ENCODE results near the gene PHLDA3.

PHLDA3 gene

DNA sequence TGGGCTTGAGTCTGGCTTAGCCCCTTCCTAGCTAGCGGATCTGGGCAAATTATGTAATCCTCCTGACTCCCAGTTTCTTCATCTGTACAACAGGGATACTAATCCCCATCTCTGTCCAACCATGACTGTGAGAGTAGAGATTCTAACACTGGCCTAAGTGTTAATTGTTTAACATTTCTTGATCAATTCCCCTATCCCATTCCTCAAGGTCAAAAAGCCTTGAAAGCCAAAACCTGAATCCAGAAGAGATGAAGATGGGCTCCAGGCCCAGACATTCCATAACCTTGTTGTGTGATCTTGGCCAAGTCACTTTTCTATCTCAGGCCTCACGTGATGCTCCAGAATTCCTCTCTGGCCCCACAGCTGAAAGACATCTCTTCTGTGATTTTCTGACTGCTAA is 18.8 kb upstream of the PHLDA3 start:
- ChIA-PET CTCF (interaction anchor here (1.1 to 21.3 kb wide), 5 partner anchors 19 to 216 kb away, joined by 3 to 504 read pairs (median 8); partner anchors contain the start of gene CSRP1), POLR2A (no interaction called here)
- no peak for DNase-seq (ENCODE audit: extremely low spot score)
- TF ChIP-seq CTCF (IDR thresholded peaks at IDR 0.05; ENCODE audit: control extremely low read depth, extremely low read depth, low read depth, missing control alignments): no peak

DNA sequence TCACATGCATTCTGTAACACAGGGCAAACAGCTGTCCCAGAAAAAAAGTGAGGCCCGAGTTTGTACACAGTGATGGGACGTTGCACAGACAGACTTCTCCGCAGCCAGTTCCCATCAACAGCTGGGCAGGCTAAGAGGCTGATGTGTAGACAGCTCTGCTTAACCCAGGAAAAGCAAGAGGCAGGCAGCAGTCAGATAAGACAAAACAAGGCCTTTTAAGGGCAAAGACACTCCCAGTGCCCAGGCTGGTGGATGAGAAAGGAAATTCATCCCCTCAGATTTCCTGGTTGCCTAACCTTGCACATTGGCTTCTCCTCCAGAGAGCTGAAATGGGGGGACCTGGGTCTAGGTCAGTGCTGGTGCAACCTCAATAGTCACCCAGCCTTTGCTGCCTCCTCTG is 17.2 kb upstream of the PHLDA3 start:
- CTCF ChIA-PET: interaction anchor here (1.6 to 21.3 kb wide), 5 partner anchors 21 to 218 kb away, joined by 4 to 504 read pairs (median 9); partner anchors contain the start of gene CSRP1
- no peak for DNase-seq (ENCODE audit: extremely low spot score)
- POLR2A ChIA-PET: no interaction called here

GRCh38 chr1:201485184-201485774 is 16.3 kb upstream of the PHLDA3 start:
- TF ChIP-seq CTCF (IDR thresholded peaks at IDR 0.05; ENCODE audit: control extremely low read depth, extremely low read depth, low read depth, missing control alignments): no peak
- no peak for DNase-seq (ENCODE audit: extremely low spot score)
- CTCF ChIA-PET: interaction anchor here (1.6 to 21.3 kb wide), 3 partner anchors 22 to 38 kb away, joined by 4 to 504 read pairs (median 9); partner anchors contain the start of gene CSRP1
- POLR2A ChIA-PET: no interaction called here

More for the DNA sequence above, 17.2 kb upstream of the PHLDA3 start:
- TF ChIP-seq CTCF (IDR thresholded peaks at IDR 0.05; ENCODE audit: control extremely low read depth, extremely low read depth, low read depth, missing control alignments): no peak

- no peak for TF ChIP-seq CTCF (IDR thresholded peaks at IDR 0.05; ENCODE audit: control extremely low read depth, extremely low read depth, low read depth, missing control alignments)
- CTCF ChIA-PET: interaction anchor here (0.6 to 10.2 kb wide), 19 partner anchors 7 to 412 kb away, joined by 3 to 685 read pairs (median 15); partner anchors contain the start of genes CSRP1, IPO9 and PHLDA3
- POLR2A ChIA-PET: no interaction called here
- no peak for DNase-seq (ENCODE audit: extremely low spot score)
These were observed 14.5 kb upstream of the PHLDA3 start for GRCh38 chr1:201483373-201483949.

- no peak for TF ChIP-seq CTCF (IDR thresholded peaks at IDR 0.05; ENCODE audit: control extremely low read depth, extremely low read depth, low read depth, missing control alignments)
These were observed 13.8 kb upstream of the PHLDA3 start for GRCh38 chr1:201482755-201483154.

DNA sequence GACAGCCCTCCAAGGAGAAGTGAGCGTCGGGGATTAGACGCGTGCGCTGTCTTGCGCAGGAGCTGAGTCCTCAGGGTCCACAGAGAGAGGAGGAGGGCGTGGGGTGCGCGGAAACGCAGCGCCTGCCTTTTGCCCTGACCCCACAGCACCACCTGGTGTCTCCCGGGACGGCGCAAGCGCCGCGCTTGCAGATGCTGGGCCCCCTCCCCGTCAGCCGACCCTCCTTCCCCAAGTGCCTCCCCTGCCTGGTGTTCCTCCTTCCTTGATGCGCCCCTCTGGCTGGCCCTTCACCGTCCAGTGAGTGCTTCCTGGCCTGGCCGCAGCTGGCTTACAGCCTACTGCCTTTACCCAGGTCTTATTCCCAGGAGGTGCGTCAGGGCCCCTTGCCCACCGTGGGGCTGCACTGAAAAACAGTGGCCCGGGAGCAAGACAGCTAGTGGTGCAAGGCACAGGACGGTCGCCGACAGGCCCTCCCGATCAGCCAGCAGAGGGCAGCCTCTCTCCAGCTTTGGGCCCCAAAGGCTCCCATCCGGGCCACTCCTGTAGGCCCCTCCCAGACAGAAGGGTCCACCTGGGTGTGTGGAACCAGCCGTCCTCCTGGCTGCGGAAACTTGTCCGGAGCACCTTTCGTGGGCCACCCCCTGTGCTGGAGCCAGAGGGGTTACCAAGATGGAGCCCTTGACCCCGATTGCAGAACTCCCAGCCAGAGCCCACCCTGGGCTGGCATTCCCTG is 12.9 kb upstream of the PHLDA3 start:
- peak; percentile 84 for TF ChIP-seq CTCF (IDR thresholded peaks at IDR 0.05; ENCODE audit: control extremely low read depth, extremely low read depth, low read depth, missing control alignments)
- POLR2A ChIA-PET: interaction anchor here (0.5 to 1.4 kb wide), 4 partner anchors 21 to 1863 kb away, joined by 3 to 16 read pairs (median 4); no protein-coding TSS in a partner anchor
- CTCF ChIA-PET: interaction anchor here (0.7 to 10.2 kb wide), 36 partner anchors 9 to 1090 kb away, joined by 3 to 685 read pairs (median 6); partner anchors contain the start of genes CSRP1, IPO9 and PHLDA3
- peak; percentile 91 for DNase-seq (ENCODE audit: extremely low spot score)

More at GRCh38 chr1:201482755-201483154, 13.8 kb upstream of the PHLDA3 start:
- ChIA-PET CTCF (interaction anchor here (0.6 to 10.2 kb wide), 24 partner anchors 8 to 481 kb away, joined by 3 to 685 read pairs (median 12); partner anchors contain the start of genes CSRP1, IPO9 and PHLDA3), POLR2A (interaction anchor here (0.9 to 1.4 kb wide), 2 partner anchors 21 to 30 kb away, joined by 3 to 16 read pairs; no protein-coding TSS in a partner anchor)
- peak; percentile 68 for DNase-seq (ENCODE audit: extremely low spot score)
